H1 (cell line): Measurements from ENCODE around the gene EPB41L4B. TPM values are rescaled to one million over a fixed set of nuclear protein-coding genes. Genes with fewer than 3 reads are reported as not detected.

ENCODE experiments used
- CTCF ChIA-PET: fragments of 300-600 bp; sonication (Branson Sonifier 250); formaldehyde crosslinking; loops from one replicate; lab custom pipeline; 2021; ENCODE audit not compliant: partially characterized antibody; lab: Charles Lee
- POLR2A ChIA-PET: fragments of 300-600 bp; sonication (Branson Sonifier 250); formaldehyde crosslinking; loops from one replicate; lab custom pipeline; 2021; ENCODE audit warnings: inconsistent platforms; ENCODE audit not compliant: partially characterized antibody; lab: Charles Lee
- DNase-seq, 2 experiments: peaks; one replicate each; pipeline versions ENCODE4 v3.0.0 to v3.0.0-alpha.2; 2010 to 2022; ENCODE audit warnings: low spot score in 2 of 2, low read depth in 1 of 2, mixed read lengths in 1 of 2
- FAIRE-seq: peaks from 2 replicates; lab custom pipeline; 2011; peaks lifted over from hg19 to GRCh38; lab: Jason Lieb, UNC
- H2AFZ ChIP-seq: 2 replicates; pipeline ENCODE4 v1.8.1; 2012; ENCODE audit warnings: low read length, inconsistent platforms
- H2AK5ac ChIP-seq: 2 replicates; pipeline ENCODE4 v1.6.1; 2013; ENCODE audit warnings: low read depth, low read length
- H2BK120ac ChIP-seq: replicated peaks from 2 replicates; pipeline ENCODE3; 2013; ENCODE audit warnings: low read depth, low read length, inconsistent platforms
- H2BK12ac ChIP-seq: 2 replicates; pipeline ENCODE4 v1.6.1; 2013; ENCODE audit warnings: low read depth, low read length
- H2BK15ac ChIP-seq: 2 replicates; pipeline ENCODE4 v1.6.1; 2013; ENCODE audit warnings: low read length
- H2BK20ac ChIP-seq: 2 replicates; pipeline ENCODE4 v1.6.1; 2013; ENCODE audit warnings: low read length
- H2BK5ac ChIP-seq: 2 replicates; pipeline ENCODE4 v1.6.1; 2013; ENCODE audit warnings: low read depth, low read length
- H3K14ac ChIP-seq: 2 replicates; pipeline ENCODE4 v1.6.1; 2013; ENCODE audit warnings: inconsistent platforms; ENCODE audit not compliant: insufficient read length
- H3K18ac ChIP-seq: 2 replicates; pipeline ENCODE4 v1.6.1; 2013; ENCODE audit warnings: low read length; ENCODE audit errors: extremely low read depth
- H3K23ac ChIP-seq: 2 replicates; pipeline ENCODE4 v1.6.1; 2013; ENCODE audit warnings: inconsistent platforms; ENCODE audit not compliant: insufficient read length
- H3K23me2 ChIP-seq: 2 replicates; pipeline ENCODE4 v1.6.1; 2013; ENCODE audit warnings: low read depth, low read length
- H3K27ac ChIP-seq: 2 replicates; pipeline ENCODE4 v1.6.1; 2011; ENCODE audit warnings: low read depth, low read length, inconsistent platforms
- H3K27me3 ChIP-seq, 4 experiments: replicated peaks in 1 of 4; 1 replicate in 1 of 4; 2 replicates in 3 of 4; pipeline versions ENCODE4 v1.6.1 to v1.8.1; 2011 to 2013; ENCODE audit warnings: low read length in 3 of 4, mild to moderate bottlenecking in 3 of 4, inconsistent platforms in 2 of 4, mixed read lengths in 2 of 4, moderate library complexity in 1 of 4; ENCODE audit not compliant: control insufficient read depth in 3 of 4, insufficient read depth in 3 of 4; ENCODE audit errors: extremely low read depth in 1 of 4
- H3K36me3 ChIP-seq, 4 experiments: 2 replicates each; pipeline versions ENCODE4 v1.6.1 to v1.8.1; 2011 to 2013; ENCODE audit warnings: mild to moderate bottlenecking in 4 of 4, low read length in 3 of 4, moderate library complexity in 2 of 4, control low read depth in 1 of 4, inconsistent platforms in 1 of 4; ENCODE audit not compliant: insufficient read depth in 4 of 4, control insufficient read depth in 2 of 4
- H3K4ac ChIP-seq: replicated peaks from 2 replicates; pipeline ENCODE3; 2013; ENCODE audit warnings: low read length, low read depth, mixed read lengths, inconsistent platforms; ENCODE audit not compliant: insufficient read length
- H3K4me1 ChIP-seq, 4 experiments: replicated peaks in 1 of 4; 1 replicate in 1 of 4; 2 replicates in 3 of 4; pipeline versions ENCODE4 v1.6.1 to v1.8.1; 2011 to 2013; ENCODE audit warnings: low read length in 3 of 4, inconsistent platforms in 2 of 4, mixed read lengths in 1 of 4; ENCODE audit not compliant: insufficient read depth in 4 of 4, control insufficient read depth in 3 of 4
- H3K4me2 ChIP-seq, 2 experiments: 2 replicates each; pipeline versions ENCODE4 v1.6.1 to v1.8.1; 2011 to 2013; ENCODE audit warnings: low read depth in 2 of 2, low read length in 2 of 2, control low read depth in 1 of 2, inconsistent platforms in 1 of 2, mild to moderate bottlenecking in 1 of 2; ENCODE audit not compliant: insufficient read depth in 1 of 2
- H3K4me3 ChIP-seq, 4 experiments: fragments of 200-600, 300-600 bp in 1 of 4; sonication (generic), shearing (Covaris generic), sonication (Bioruptor Twin) in 1 of 4; 2 replicates each; pipeline versions ENCODE4 v1.5.1 to v1.8.1; 2011 to 2016; ENCODE audit warnings: low read length in 4 of 4, low read depth in 3 of 4, control low read depth in 2 of 4, inconsistent platforms in 2 of 4, mild to moderate bottlenecking in 2 of 4, mixed read lengths in 1 of 4, moderate library complexity in 1 of 4; ENCODE audit not compliant: insufficient read depth in 2 of 4; ENCODE audit errors: extremely low read depth in 1 of 4
- H3K56ac ChIP-seq: replicated peaks from 2 replicates; pipeline ENCODE3; 2013; ENCODE audit warnings: low read depth, mild to moderate bottlenecking, mixed read lengths, low read length, inconsistent platforms; ENCODE audit not compliant: insufficient read length
- H3K79me1 ChIP-seq: 2 replicates; pipeline ENCODE4 v1.6.1; 2013; ENCODE audit warnings: low read depth, low read length, control low read depth
- H3K79me2 ChIP-seq, 2 experiments: 2 replicates each; pipeline versions ENCODE4 v1.6.1 to v1.8.1; 2012 to 2013; ENCODE audit warnings: low read length in 2 of 2, mild to moderate bottlenecking in 2 of 2, inconsistent platforms in 1 of 2; ENCODE audit not compliant: insufficient read depth in 2 of 2, control insufficient read depth in 1 of 2
- H3K9ac ChIP-seq, 4 experiments: replicated peaks in 1 of 4; 1 replicate in 1 of 4; 2 replicates in 3 of 4; pipeline versions ENCODE4 v1.6.1 to v1.8.1; 2011 to 2013; ENCODE audit warnings: low read depth in 3 of 4, low read length in 3 of 4, control low read depth in 2 of 4, mild to moderate bottlenecking in 2 of 4, moderate library complexity in 2 of 4, inconsistent platforms in 1 of 4; ENCODE audit errors: extremely low read depth in 1 of 4
- H3K9me3 ChIP-seq, 2 experiments: 2 replicates each; pipeline versions ENCODE4 v1.6.1 to v1.8.1; 2012 to 2013; ENCODE audit warnings: mild to moderate bottlenecking in 2 of 2, moderate library complexity in 2 of 2, control low read depth in 1 of 2, inconsistent platforms in 1 of 2, low read depth in 1 of 2, low read length in 1 of 2, mixed read lengths in 1 of 2; ENCODE audit not compliant: insufficient read depth in 2 of 2
- H4K20me1 ChIP-seq, 2 experiments: replicated peaks in 1 of 2; 2 replicates each; pipeline versions ENCODE3 to v1.8.1; 2011 to 2013; ENCODE audit warnings: inconsistent platforms in 2 of 2, low read length in 2 of 2, mild to moderate bottlenecking in 1 of 2; ENCODE audit not compliant: insufficient read depth in 2 of 2, control insufficient read depth in 1 of 2
- H4K5ac ChIP-seq: 2 replicates; pipeline ENCODE4 v1.6.1; 2013; ENCODE audit warnings: low read length, low read depth, mixed read lengths, inconsistent platforms; ENCODE audit not compliant: insufficient read length
- H4K8ac ChIP-seq: 2 replicates; pipeline ENCODE4 v1.8.0; 2013; ENCODE audit warnings: mild to moderate bottlenecking, moderate library complexity, low read length, inconsistent platforms; ENCODE audit not compliant: insufficient read depth; ENCODE audit errors: extremely low read depth
- H4K91ac ChIP-seq: replicated peaks from 2 replicates; pipeline ENCODE3; 2013; ENCODE audit warnings: low read length, mixed read lengths, inconsistent platforms; ENCODE audit not compliant: insufficient read length
- CHD2 ChIP-seq: IDR thresholded peaks from 2 replicates; pipeline ENCODE4 v1.6.1; 2012; ENCODE audit warnings: low read length, improper control_type of control experiment
- KDM5A ChIP-seq: fragments of 200-600 bp; IDR thresholded peaks from 2 replicates; pipeline ENCODE4 v1.7.1; 2012; ENCODE audit warnings: mild to moderate bottlenecking, low read length, inconsistent platforms, mixed read lengths
- WGBS, 2 experiments: shearing (Covaris generic) in 1 of 2; methylation state at CpG; one replicate each; pipeline versions ENCODE4 v1.1.6 to v1.1.7; 2013 to 2015; ENCODE audit warnings: low lambda C conversion rate in 2 of 2, mixed read lengths in 2 of 2, inconsistent platforms in 1 of 2, low coverage in 1 of 2, missing lambda C conversion rate in 1 of 2; ENCODE audit not compliant: insufficient replicate concordance in 2 of 2, insufficient coverage in 1 of 2, insufficient read length in 1 of 2; ENCODE audit errors: extremely low coverage in 1 of 2, missing lambda C conversion rate in 1 of 2; 5-methylcytosine and 5-hydroxymethylcytosine counted together
- polyA plus RNA-seq, 7 experiments: library from polyadenylated mRNA; depleted of rRNA in 3 of 7; stranded (reverse) in 5 of 7; unstranded in 2 of 7; fragments of >200 nt in 5 of 7; fragments of 200-250 nt in 2 of 7; gene quantifications; 1 replicate in 5 of 7; 2 replicates in 1 of 7; 4 replicates in 1 of 7; pipeline versions ENCODE4 v1.2.1 to v1.2.3, GENCODE V29; 2011 to 2013; ENCODE audit warnings: missing spikeins in 2 of 7, mixed read lengths in 2 of 7
- total RNA-seq: library from RNA; stranded (reverse); fragmentation: NEBNext Ultra II Directional; extraction: Animal tissue kit (Norgen Biotek cat#: 25700); gene quantifications from 2 replicates; pipeline ENCODE4 v1.2.1, GENCODE V29; 2021

EPB41L4B gene
- total and polyA plus RNA-seq, 2 of the 8 experiments (the other 6 are each of a cell fraction or from before 2014, with no cell fraction given): 11.9 to 25.0 TPM

DNA sequence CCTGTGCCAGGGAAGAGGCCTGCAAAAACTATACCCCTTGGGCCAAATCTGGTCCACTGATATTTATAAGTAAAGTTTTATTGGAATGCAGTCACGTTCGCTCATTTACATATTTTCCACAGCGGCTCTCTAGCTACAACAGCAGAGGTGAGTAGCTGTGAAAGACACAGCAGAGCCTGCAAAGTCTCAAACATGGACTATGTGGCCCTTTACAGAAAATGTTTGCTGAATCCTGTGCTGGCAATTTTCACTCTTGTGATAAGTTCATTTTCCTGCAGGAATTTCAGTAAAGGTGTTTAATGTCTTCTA is 70.1 kb downstream of the EPB41L4B start:
- Histone ChIP-seq H3K27ac (no peak overlapping the region), H2AK5ac (no peak overlapping the region), H2BK120ac (no peak overlapping the region), H3K27me3 (no peaks in the 10 kb centered on the region), H3K23ac (no peak overlapping the region), H2BK20ac (no peak overlapping the region), H3K23me2 (no peaks in the 10 kb centered on the region), H4K8ac (no peak overlapping the region), H2BK15ac (no peak overlapping the region), H3K56ac (no peak overlapping the region), H3K4me1 (peaks cover 0 to 4% (median 3%) of the 10 kb centered on the region in 4 experiments; a peak in 2 of 7 replicates), H3K4me3 (no peak overlapping the region), H2BK5ac (no peak overlapping the region), H3K18ac (no peak overlapping the region), H2AFZ (no peak overlapping the region), H3K4me2 (no peak overlapping the region), H3K36me3 (peaks cover 0 to 16% (median 2%) of the 10 kb centered on the region in 4 experiments; a peak in 3 of 8 replicates), H3K4ac (no peak overlapping the region), H3K79me2 (no peaks in the 10 kb centered on the region), H3K79me1 (no peaks in the 10 kb centered on the region), H3K9me3 (no peaks in the 10 kb centered on the region), H4K20me1 (peaks cover 0 to 2% of the 10 kb centered on the region in 2 experiments), H3K14ac (no peak overlapping the region), H4K91ac (no peak overlapping the region), H3K9ac (no peak overlapping the region), H4K5ac (no peak overlapping the region), H2BK12ac (no peak overlapping the region)
- no peak for TF ChIP-seq CHD2
- TF ChIP-seq KDM5A: no peak
- DNase-seq (no peak), FAIRE-seq (no peak)
- POLR2A ChIA-PET: no interaction called here
- CTCF ChIA-PET: interaction anchor here (0.7 to 12.7 kb wide), 20 partner anchors 8 to 219 kb away, joined by 3 to 96 read pairs (median 4); no protein-coding TSS in a partner anchor
- WGBS, 2 experiments: 85% methylated on average over 3 of the region's 3 CpGs; no CpG with 5 or more reads in 1 of the 2 experiments
